Esophagus mucosa (tissue), 1 donor: Measurements from ENCODE around the gene PRPH2. TPM values are rescaled to one million over a fixed set of nuclear protein-coding genes. Genes with fewer than 3 reads are reported as not detected.

ENCODE experiments used
- ATAC-seq: fragments of 200-7000 bp; cut with Tn5 transposase; one replicate; pipeline ENCODE4 v1.9.1; 2020
- total RNA-seq: library from RNA; stranded (reverse); gene quantifications from one replicate; pipeline ENCODE4 v1.2.4, GENCODE V29; 2023
- donor health status: DM: yes; HTN: yes; CAD: no.

Gene PRPH2
- total RNA-seq: 0.08 TPM

- no peak for ATAC-seq
Observed at GRCh38 chr6:42722497-42722896, at the start of gene PRPH2. TSS of gene PRPH2 (minus strand) at chr6:42722597. CDS start at chr6:42722334, 263 bp downstream.

GRCh38 chr6:42771741-42772100 lies 49.3 kb upstream of the PRPH2 start:
- no peak for ATAC-seq

GRCh38 chr6:42769836-42770235 lies 47.4 kb upstream of the PRPH2 start:
- no peak for ATAC-seq

GRCh38 chr6:42769051-42769450 lies 46.7 kb upstream of the PRPH2 start:
- no peak for ATAC-seq

- peak; percentile 62 for ATAC-seq
Observed at GRCh38 chr6:42766163-42766670, 43.8 kb upstream of the PRPH2 start.

- no peak for ATAC-seq
Observed at GRCh38 chr6:42764911-42765648, 42.7 kb upstream of the PRPH2 start.

- ATAC-seq: no peak
Observed at GRCh38 chr6:42762950-42763349, 40.6 kb upstream of the PRPH2 start.

GRCh38 chr6:42762426-42762859 lies 40.0 kb upstream of the PRPH2 start:
- peak; percentile 42 for ATAC-seq

- no peak for ATAC-seq
Observed at GRCh38 chr6:42761287-42762067, 39.1 kb upstream of the PRPH2 start.

- ATAC-seq: no peak
Observed at GRCh38 chr6:42758756-42759430, 36.5 kb upstream of the PRPH2 start.

- no peak for ATAC-seq
Observed at GRCh38 chr6:42756722-42757121, 34.3 kb upstream of the PRPH2 start.

- no peak for ATAC-seq
Observed at GRCh38 chr6:42754759-42755158, 32.4 kb upstream of the PRPH2 start.

- no peak for ATAC-seq
Observed at GRCh38 chr6:42751055-42751454, 28.7 kb upstream of the PRPH2 start.

GRCh38 chr6:42748203-42748898 lies 26.0 kb upstream of the PRPH2 start:
- ATAC-seq: no peak

- ATAC-seq: peak; percentile 79
Observed at GRCh38 chr6:42746463-42747391, 24.3 kb upstream of the PRPH2 start.

GRCh38 chr6:42745640-42746462 lies 23.5 kb upstream of the PRPH2 start, which contains the start of gene TBCC:
TSS of gene TBCC (minus strand) at chr6:42746103. CDS start at chr6:42746073, 30 bp downstream.
- peak; percentile 91 for ATAC-seq

- ATAC-seq: no peak
Observed at GRCh38 chr6:42745083-42745639, 22.8 kb upstream of the PRPH2 start.

- ATAC-seq: no peak
Observed at GRCh38 chr6:42744351-42744893, 22.0 kb upstream of the PRPH2 start.

- no peak for ATAC-seq
Observed at GRCh38 chr6:42742116-42742894, 19.9 kb upstream of the PRPH2 start.
